Smooth muscle cell (in vitro differentiated cells): ENCODE measurements around the gene PLCH1. TPM values are rescaled to one million over a fixed set of nuclear protein-coding genes. Genes with fewer than 3 reads are reported as not detected.

Experiments
- DNase-seq: peaks from one replicate; lab custom pipeline; 2025; ENCODE audit not compliant: unreplicated experiment; lab: John Stamatoyannopoulos, UW
- H2AFZ ChIP-seq: fragments of 200-600 bp; sonication (generic); 2 replicates; pipeline ENCODE4 v1.6.0; 2016; ENCODE audit warnings: antibody characterized with exemption, low read depth, mild to moderate bottlenecking
- H3F3A ChIP-seq: fragments of 200-600 bp; sonication (generic); 2 replicates; pipeline ENCODE4 v1.6.0; 2017; ENCODE audit warnings: antibody characterized with exemption, low read depth
- H3K27ac ChIP-seq: fragments of 200-600 bp; sonication (generic); 2 replicates; pipeline ENCODE4 v1.5.1; 2016; ENCODE audit warnings: low read depth, mild to moderate bottlenecking
- H3K27me3 ChIP-seq: fragments of 200-600 bp; sonication (generic); 2 replicates; pipeline ENCODE4 v1.6.1; 2016; ENCODE audit warnings: low read depth, mild to moderate bottlenecking
- H3K36me3 ChIP-seq: fragments of 200-600 bp; sonication (generic); 2 replicates; pipeline ENCODE4 v1.5.1; 2016; ENCODE audit warnings: low read depth
- H3K4me1 ChIP-seq: fragments of 200-600 bp; sonication (generic); 2 replicates; pipeline ENCODE4 v1.5.1; 2016; ENCODE audit warnings: low read depth
- H3K4me2 ChIP-seq: fragments of 200-600 bp; sonication (generic); 2 replicates; pipeline ENCODE4 v1.6.0; 2016; ENCODE audit warnings: mild to moderate bottlenecking
- H3K4me3 ChIP-seq: fragments of 200-600 bp; sonication (generic); 2 replicates; pipeline ENCODE4 v1.5.1; 2016; ENCODE audit warnings: mild to moderate bottlenecking
- H3K79me2 ChIP-seq: fragments of 200-600 bp; sonication (generic); 2 replicates; pipeline ENCODE4 v1.6.0; 2016; ENCODE audit warnings: low read depth, mild to moderate bottlenecking
- H3K9ac ChIP-seq: fragments of 200-600 bp; sonication (generic); 2 replicates; pipeline ENCODE4 v1.6.0; 2016; ENCODE audit warnings: low read depth
- H3K9me3 ChIP-seq: fragments of 200-600 bp; sonication (generic); replicated peaks from 2 replicates; pipeline ENCODE4 v1.5.1; 2016; ENCODE audit warnings: low read depth
- H4K20me1 ChIP-seq: fragments of 200-600 bp; sonication (generic); 2 replicates; pipeline ENCODE4 v1.6.0; 2016; ENCODE audit warnings: low read depth
- WGBS: methylation state at CpG from one replicate; pipeline ENCODE4 v1.1.7; 2016; ENCODE audit warnings: low lambda C conversion rate; 5-methylcytosine and 5-hydroxymethylcytosine counted together
- polyA plus RNA-seq: library from polyadenylated mRNA; unstranded; fragments of >200 nt; fragmentation: Nextera tagmentation; extraction: Ambion mirVana; gene quantifications from 2 replicates; pipeline ENCODE4 v1.2.1, GENCODE V29; 2016
- total RNA-seq: library from RNA; depleted of rRNA; stranded (reverse); fragments of >200 nt; gene quantifications from 2 replicates; pipeline ENCODE4 v1.2.3, GENCODE V29; 2014
- TF ChIP-seq, protein P1 (sequence below): fragments of 200-600 bp; sonication (generic); IDR thresholded peaks from 2 replicates; pipeline ENCODE4 v1.5.1; 2017; ENCODE audit warnings: borderline replicate concordance, mild to moderate bottlenecking, antibody characterized with exemption; ENCODE audit not compliant: insufficient read depth, poor library complexity, severe bottlenecking

The PLCH1 gene, protein sequence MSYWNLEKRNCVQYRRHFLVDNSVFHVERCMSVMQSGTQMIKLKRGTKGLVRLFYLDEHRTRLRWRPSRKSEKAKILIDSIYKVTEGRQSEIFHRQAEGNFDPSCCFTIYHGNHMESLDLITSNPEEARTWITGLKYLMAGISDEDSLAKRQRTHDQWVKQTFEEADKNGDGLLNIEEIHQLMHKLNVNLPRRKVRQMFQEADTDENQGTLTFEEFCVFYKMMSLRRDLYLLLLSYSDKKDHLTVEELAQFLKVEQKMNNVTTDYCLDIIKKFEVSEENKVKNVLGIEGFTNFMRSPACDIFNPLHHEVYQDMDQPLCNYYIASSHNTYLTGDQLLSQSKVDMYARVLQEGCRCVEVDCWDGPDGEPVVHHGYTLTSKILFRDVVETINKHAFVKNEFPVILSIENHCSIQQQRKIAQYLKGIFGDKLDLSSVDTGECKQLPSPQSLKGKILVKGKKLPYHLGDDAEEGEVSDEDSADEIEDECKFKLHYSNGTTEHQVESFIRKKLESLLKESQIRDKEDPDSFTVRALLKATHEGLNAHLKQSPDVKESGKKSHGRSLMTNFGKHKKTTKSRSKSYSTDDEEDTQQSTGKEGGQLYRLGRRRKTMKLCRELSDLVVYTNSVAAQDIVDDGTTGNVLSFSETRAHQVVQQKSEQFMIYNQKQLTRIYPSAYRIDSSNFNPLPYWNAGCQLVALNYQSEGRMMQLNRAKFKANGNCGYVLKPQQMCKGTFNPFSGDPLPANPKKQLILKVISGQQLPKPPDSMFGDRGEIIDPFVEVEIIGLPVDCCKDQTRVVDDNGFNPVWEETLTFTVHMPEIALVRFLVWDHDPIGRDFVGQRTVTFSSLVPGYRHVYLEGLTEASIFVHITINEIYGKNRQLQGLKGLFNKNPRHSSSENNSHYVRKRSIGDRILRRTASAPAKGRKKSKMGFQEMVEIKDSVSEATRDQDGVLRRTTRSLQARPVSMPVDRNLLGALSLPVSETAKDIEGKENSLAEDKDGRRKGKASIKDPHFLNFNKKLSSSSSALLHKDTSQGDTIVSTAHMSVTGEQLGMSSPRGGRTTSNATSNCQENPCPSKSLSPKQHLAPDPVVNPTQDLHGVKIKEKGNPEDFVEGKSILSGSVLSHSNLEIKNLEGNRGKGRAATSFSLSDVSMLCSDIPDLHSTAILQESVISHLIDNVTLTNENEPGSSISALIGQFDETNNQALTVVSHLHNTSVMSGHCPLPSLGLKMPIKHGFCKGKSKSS (N-terminal part only)
- total RNA-seq (0.27 and 0.36 TPM in 2 replicates), polyA plus RNA-seq (0.13 TPM in 1 of 2 replicates, not detected in the other)

DNA sequence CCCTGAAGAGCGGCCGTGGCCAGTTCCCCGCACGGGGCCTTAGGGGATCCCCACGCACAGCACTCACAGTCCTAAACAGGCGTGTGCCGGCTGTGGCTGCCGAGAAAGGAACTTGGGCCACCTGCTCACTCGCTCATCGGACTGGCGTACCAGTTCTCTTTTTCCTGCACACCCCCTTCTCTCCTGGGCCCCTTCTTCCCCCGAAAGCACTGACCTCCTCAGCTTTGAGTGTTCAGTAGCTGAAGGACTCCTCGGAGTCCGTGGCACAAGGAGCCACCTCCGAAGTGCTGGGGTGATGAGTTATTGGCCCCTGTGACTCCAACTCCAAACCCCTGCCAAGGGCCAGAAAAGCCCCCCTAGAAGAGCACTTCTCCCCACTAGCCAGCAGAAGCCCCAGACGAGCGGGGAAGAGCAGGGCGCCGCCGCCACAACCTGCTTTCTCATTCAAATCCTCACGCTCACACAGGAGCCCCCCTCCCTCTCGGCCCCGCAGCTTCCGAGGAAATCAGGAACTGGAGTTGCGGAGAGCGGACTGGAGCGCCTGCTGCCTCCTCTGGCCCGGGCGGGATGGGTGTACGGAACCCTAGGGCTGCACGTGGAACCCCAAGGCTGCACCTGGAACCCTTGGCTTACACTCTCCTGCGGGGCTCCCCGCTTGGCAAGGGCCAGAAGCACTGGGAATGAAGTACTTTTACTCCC, at the start of gene PLCH1:
PLCH1 (minus strand) TSS at position 446 of the 699 bp plus-strand sequence. CDS start 40,847 bp downstream, outside the sequence.
- Histone ChIP-seq H4K20me1 (no peaks in the 10 kb centered on the region), H3K9me3 (no peaks in the 10 kb centered on the region), H3K9ac (peak within 1 kb of the TSS; percentile 40), H3K27me3 (peaks cover 61% of the 10 kb centered on the region), H3K27ac (no peak within 1 kb of the TSS), H3K4me3 (peak within 1 kb of the TSS; percentile 76), H3K36me3 (no peaks in the 10 kb centered on the region), H3K4me1 (peaks cover 47% of the 10 kb centered on the region), H2AFZ (peak within 1 kb of the TSS; percentile 97), H3K4me2 (peak within 1 kb of the TSS; percentile 96), H3F3A (no peaks in the 10 kb centered on the region), H3K79me2 (no peaks in the 10 kb centered on the region)
- no peak for DNase-seq
- WGBS = 0% methylated on average over 33 of the region's 33 CpGs
- TF ChIP-seq, protein P1, sequence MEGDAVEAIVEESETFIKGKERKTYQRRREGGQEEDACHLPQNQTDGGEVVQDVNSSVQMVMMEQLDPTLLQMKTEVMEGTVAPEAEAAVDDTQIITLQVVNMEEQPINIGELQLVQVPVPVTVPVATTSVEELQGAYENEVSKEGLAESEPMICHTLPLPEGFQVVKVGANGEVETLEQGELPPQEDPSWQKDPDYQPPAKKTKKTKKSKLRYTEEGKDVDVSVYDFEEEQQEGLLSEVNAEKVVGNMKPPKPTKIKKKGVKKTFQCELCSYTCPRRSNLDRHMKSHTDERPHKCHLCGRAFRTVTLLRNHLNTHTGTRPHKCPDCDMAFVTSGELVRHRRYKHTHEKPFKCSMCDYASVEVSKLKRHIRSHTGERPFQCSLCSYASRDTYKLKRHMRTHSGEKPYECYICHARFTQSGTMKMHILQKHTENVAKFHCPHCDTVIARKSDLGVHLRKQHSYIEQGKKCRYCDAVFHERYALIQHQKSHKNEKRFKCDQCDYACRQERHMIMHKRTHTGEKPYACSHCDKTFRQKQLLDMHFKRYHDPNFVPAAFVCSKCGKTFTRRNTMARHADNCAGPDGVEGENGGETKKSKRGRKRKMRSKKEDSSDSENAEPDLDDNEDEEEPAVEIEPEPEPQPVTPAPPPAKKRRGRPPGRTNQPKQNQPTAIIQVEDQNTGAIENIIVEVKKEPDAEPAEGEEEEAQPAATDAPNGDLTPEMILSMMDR = no peak

DNA sequence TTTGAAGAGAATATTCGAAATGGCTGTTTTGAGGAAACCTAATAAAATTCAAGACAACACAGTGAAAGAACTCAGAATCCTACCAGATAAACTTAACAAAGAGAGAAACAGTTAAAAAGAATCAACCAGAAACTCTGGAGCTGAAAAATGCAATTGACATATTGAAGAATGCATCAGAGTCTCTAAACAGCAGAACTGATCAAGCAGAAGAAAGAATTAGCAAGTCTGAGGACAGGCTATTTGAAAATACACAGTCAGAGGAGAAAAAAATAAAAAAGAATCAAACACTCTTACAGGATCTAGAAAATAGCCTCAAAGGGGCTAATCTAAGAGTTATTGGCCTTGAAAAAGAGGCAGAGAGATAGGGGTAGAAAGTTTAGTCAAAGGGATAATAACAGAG, 47.7 kb upstream of the PLCH1 start:
- Histone ChIP-seq H3K36me3 (no peaks in the 10 kb centered on the region), H3K27me3 (no peaks in the 10 kb centered on the region), H3K4me2 (no peak overlapping the region), H3K9me3 (no peaks in the 10 kb centered on the region), H3K9ac (no peak overlapping the region), H3K27ac (no peak overlapping the region), H3K79me2 (no peaks in the 10 kb centered on the region), H2AFZ (no peak overlapping the region), H4K20me1 (no peaks in the 10 kb centered on the region), H3K4me3 (no peak overlapping the region), H3F3A (no peaks in the 10 kb centered on the region), H3K4me1 (no peaks in the 10 kb centered on the region)
- no peak for DNase-seq
- WGBS = 94% methylated on average over 1 of the region's 1 CpG
- TF ChIP-seq, protein P1 = no peak

DNA sequence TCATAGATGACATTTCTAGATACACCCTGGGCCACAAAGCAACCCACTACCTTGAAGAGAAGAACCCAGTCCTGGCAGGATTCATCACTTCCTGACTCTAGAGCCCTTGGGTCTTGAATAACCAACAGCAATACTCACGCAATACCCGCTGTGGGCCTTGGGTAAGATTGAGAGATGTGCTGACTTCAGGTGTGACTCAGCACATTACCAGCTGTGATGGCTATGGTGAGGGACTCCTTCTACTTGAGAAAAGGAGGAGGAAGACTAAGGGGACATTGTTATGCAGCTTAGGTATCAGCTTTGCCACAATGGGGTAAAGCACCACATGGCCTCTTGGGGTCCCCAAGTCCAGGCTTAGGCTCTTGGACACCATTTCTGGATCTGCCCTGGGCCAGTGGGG, 46.3 kb upstream of the PLCH1 start:
- H3K4me1 ChIP-seq = no peaks in the 10 kb centered on the region
- H3K9me3 ChIP-seq = no peaks in the 10 kb centered on the region
- H3F3A ChIP-seq = no peaks in the 10 kb centered on the region
- no peaks in the 10 kb centered on the region for H4K20me1 ChIP-seq
- H3K9ac ChIP-seq = no peak overlapping the region
- WGBS = 93% methylated on average over 2 of the region's 2 CpGs
- H2AFZ ChIP-seq = no peak overlapping the region
- no peaks in the 10 kb centered on the region for H3K36me3 ChIP-seq
- TF ChIP-seq, protein P1 = no peak
- no peak overlapping the region for H3K27ac ChIP-seq
- H3K4me2 ChIP-seq = no peak overlapping the region
- H3K27me3 ChIP-seq = no peaks in the 10 kb centered on the region
- no peak overlapping the region for H3K4me3 ChIP-seq
- no peak for DNase-seq
- no peaks in the 10 kb centered on the region for H3K79me2 ChIP-seq
